ENCODE measurements around the gene GTF3C4. TPM values are rescaled to one million over a fixed set of nuclear protein-coding genes. Genes with fewer than 3 reads are reported as not detected.

Gene GTF3C4
- total RNA-seq, 1 donor from 2014 or later: 41.9 TPM

DNA sequence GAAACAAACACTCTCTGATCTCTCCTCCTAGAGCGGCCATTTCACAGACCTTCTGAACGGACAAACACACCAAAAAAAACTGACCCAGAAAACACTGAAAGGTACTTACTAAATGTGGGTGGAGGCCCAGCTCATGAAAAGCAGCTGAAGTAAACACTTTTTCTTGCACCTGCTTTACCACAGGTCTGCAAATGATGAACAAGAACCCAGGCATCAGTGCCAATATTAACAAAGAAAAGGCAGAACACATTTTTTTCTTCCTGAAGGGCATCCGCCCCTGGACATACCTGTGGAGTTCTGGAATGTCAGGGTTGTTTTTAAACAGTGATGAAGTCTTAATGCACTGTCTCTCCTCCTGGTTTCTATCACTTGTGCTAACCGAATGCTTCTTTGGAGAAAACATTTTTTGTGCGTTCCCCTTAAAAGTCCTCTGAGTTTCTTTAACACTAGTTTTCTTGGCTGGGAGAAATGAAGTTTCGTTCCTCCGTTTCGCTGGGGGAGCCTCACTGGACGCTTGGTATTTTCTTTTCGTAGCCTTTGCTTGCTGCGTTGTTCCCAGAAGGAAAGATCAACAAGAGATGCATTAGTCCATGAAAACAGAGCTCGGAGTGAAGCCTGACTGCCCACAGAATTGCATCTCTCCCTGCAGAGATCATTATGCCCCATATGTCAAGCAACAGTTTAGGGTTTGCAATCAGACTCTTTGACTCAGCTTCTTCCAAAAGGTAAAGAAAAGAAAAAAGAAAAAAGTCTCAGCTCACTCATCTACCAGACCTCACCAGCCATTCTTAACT, 7.9 kb upstream of the GTF3C4 start:
- H3K4me3 Mint-ChIP-seq: no peak overlapping the region
- no peak overlapping the region for H3K27ac Mint-ChIP-seq (ENCODE audit: unreplicated experiment)
- TF ChIP-seq CTCF (conservative IDR thresholded peaks at IDR 0.05): no peak
- H3K27me3 Mint-ChIP-seq (ENCODE audit: low read depth): no peaks in the 10 kb centered on the region
- H3K36me3 Mint-ChIP-seq (ENCODE audit: low read depth): no peaks in the 10 kb centered on the region
- DNase-seq (ENCODE audit: low read depth, low spot score): no peak
- no peaks in the 10 kb centered on the region for H3K9me3 Mint-ChIP-seq
- H3K4me1 Mint-ChIP-seq: no peaks in the 10 kb centered on the region

- Mint-ChIP-seq H3K4me1 (peaks cover 7% of the 10 kb centered on the region), H3K4me3 (no peak overlapping the region), H3K9me3 (no peaks in the 10 kb centered on the region), H3K27ac (ENCODE audit: unreplicated experiment) (no peak overlapping the region), H3K36me3 (ENCODE audit: low read depth) (no peaks in the 10 kb centered on the region), H3K27me3 (ENCODE audit: low read depth) (no peaks in the 10 kb centered on the region)
- DNase-seq (ENCODE audit: low read depth, low spot score): no peak
- no peak for TF ChIP-seq CTCF (conservative IDR thresholded peaks at IDR 0.05)
These were observed 7.1 kb upstream of the GTF3C4 start for GRCh38 chr9:132663117-132663516.

GRCh38 chr9:132663851-132664250, 6.4 kb upstream of the GTF3C4 start:
- H3K9me3 Mint-ChIP-seq: no peaks in the 10 kb centered on the region
- H3K36me3 Mint-ChIP-seq (ENCODE audit: low read depth): no peaks in the 10 kb centered on the region
- DNase-seq (ENCODE audit: low read depth, low spot score): no peak
- H3K4me1 Mint-ChIP-seq: peaks cover 11% of the 10 kb centered on the region
- H3K27me3 Mint-ChIP-seq (ENCODE audit: low read depth): no peaks in the 10 kb centered on the region
- no peak overlapping the region for H3K4me3 Mint-ChIP-seq
- no peak for TF ChIP-seq CTCF (conservative IDR thresholded peaks at IDR 0.05)
- no peak overlapping the region for H3K27ac Mint-ChIP-seq (ENCODE audit: unreplicated experiment)

DNA sequence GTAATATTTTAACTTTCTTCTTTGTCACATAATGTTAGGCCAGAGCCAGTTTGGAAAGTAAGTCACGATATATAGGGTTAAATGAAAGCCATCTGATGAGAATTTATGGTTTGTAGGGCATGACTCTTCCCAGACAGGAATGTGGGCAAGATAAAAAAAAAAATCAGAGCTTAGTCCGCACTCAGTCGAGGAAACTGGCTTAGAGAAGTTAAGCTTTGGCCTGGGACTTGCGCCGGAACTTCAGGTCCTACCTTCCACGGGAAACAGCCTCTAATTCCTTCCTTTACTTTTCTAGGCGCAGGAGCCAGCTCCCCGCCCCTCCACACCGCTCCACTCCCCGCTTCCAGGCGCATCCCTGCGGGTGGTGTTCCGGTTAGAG, 956 bp upstream of the GTF3C4 start:
- no peak for DNase-seq (ENCODE audit: low read depth, low spot score)
- TF ChIP-seq CTCF (conservative IDR thresholded peaks at IDR 0.05): no peak
- H3K36me3 Mint-ChIP-seq (ENCODE audit: low read depth): peaks cover 10% of the 10 kb centered on the region

GRCh38 chr9:132669698-132670456, 387 bp upstream of the GTF3C4 start, which contains the start of gene DDX31:
Gene DDX31 (minus strand): TSS chr9:132669983. CDS start chr9:132669934, 49 bp downstream.
- Mint-ChIP-seq H3K4me1 (peaks cover 42% of the 10 kb centered on the region), H3K27me3 (ENCODE audit: low read depth) (no peaks in the 10 kb centered on the region), H3K27ac (ENCODE audit: unreplicated experiment) (peak within 1 kb of the TSS; percentile 96), H3K4me3 (peak within 1 kb of the TSS; percentile 93), H3K36me3 (ENCODE audit: low read depth) (peaks cover 10% of the 10 kb centered on the region), H3K9me3 (no peaks in the 10 kb centered on the region)
- peak; percentile 87 for DNase-seq (ENCODE audit: low read depth, low spot score)
- TF ChIP-seq CTCF (conservative IDR thresholded peaks at IDR 0.05): no peak

More for the DNA sequence above, 956 bp upstream of the GTF3C4 start:
- H3K4me1 Mint-ChIP-seq: peaks cover 39% of the 10 kb centered on the region
- no peaks in the 10 kb centered on the region for H3K9me3 Mint-ChIP-seq
- no peaks in the 10 kb centered on the region for H3K27me3 Mint-ChIP-seq (ENCODE audit: low read depth)
- H3K27ac Mint-ChIP-seq (ENCODE audit: unreplicated experiment): peak overlapping the region; percentile 62
- peak overlapping the region; percentile 93 for H3K4me3 Mint-ChIP-seq
